COLO668 (cell line): Measurements from ENCODE around the gene CA6.
"Not testable (repeated sequence)": the region's sequence is repeated elsewhere in the genome, so short reads cannot be mapped to it uniquely, and the experiment has no call there.

ENCODE experiments used
- DNase-seq: peaks from one replicate; lab custom pipeline; 2025; ENCODE audit not compliant: unreplicated experiment; lab: John Stamatoyannopoulos, UW

Gene CA6

DNA sequence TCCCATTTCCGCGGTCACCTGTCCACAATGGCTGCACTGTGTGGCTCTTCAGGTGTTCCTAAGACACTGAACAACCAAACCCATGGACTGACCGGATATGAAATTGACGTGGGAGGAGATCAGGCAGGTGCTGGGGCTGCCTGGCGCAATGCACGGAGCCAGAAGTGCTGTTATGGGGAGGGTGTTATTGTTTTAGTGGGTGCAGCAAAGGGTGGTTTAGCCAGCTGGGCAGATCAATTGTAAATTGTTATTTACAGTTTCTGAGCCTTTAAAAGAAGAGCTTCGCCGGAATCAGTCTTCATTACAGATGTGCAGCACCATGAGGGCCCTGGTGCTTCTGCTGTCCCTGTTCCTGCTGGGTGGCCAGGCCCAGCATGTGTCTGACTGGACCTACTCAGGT lies at the start of gene CA6:
Gene CA6 (plus strand): TSS at position 301 of the 400 bp plus-strand sequence. CDS start 19 bp downstream, at position 320.
- peak; percentile 57 for DNase-seq

DNA sequence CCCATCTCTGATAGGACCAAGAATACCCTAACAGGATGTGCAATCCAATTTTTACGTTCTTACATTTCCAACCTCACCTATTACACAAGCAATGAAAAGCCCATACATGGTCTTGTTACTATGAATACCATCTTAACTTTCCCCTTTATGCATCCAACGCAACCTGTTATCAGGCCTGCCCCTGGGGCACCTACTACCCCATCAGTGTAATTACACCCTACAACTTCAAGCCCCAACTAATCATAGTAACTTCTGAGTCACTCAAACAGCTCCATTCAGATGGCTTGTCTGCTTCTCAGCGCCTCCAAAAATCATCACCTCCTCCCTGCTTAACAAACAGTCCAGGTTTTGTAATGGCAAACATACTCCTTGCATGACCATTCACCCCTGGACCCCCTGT lies 48.9 kb upstream of the CA6 start:
- not testable (repeated sequence) for DNase-seq

DNA sequence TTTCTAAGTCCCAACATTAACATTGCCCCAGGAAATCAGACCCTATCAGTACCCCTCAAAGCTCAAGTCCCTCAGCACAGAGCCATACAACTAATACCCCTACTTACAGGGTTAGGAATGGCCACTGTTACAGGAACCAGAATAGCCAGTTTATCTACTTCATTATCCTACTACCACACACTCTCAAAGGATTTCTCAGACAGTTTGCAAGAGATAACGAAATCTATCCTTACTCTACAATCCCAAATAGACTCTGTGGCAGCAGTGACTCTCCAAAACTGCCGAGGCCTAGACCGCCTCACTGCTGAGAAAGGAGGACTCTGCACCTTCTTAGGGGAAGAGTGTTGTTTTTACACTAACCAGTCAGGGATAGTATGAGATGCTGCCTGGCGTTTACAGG lies 48.2 kb upstream of the CA6 start:
- DNase-seq = not testable (repeated sequence)

DNA sequence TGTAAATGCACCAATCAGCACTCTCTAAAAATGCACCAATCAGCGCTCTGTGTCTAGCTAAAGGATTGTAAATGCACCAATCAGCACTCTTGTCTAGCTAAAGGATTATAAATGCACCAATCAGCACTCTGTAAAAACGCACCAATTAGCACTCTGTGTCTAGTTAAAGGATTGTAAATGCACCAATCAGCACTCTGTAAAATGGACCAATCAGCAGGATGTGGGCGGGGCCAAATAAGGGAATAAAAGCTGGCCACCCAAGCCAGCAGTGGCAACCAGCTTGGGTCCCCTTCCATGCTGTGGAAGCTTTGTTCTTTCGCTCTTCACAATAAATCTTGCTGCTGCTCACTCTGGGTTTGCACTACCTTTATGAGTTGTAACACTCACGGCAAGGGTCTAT lies 47.2 kb upstream of the CA6 start:
- not testable (repeated sequence) for DNase-seq

DNA sequence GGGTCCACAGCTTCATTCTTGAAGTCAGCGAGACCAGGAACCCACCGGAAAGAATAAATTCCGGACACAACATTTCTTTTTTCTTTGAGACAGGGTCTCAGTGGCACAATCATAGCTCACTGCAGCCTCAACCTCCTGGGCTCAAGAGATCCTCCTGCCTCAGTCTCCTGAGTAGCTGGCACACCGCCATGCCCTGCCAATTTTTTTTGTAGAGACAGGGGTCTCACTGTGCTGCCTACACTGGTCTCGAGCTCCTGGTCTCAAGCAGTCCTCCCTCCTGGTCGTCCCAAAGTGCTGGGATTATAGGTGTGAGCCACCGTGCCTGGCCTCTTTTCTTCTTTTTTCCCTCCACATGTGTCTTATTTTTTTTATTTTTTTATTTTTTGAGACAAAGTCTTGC lies 46.6 kb upstream of the CA6 start:
- DNase-seq = no peak

DNA sequence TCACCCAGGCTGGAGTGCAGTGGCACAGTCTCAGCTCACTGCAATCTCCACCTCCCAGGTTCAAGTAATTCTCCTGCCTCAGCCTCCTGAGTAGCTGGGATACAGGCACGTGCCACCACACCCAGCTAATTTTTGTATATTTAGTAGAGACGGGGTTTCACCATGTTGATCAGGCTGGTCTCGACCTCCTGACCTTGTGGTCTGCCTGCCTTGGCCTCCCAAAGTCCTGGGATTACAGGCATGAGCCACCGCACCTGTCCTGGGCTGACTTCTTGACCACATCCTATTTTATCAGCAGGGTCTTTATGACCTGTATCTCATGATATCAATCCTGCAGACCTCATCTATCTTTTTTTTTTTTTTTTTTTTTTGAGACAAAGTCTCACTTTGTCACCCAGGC lies 45.0 kb upstream of the CA6 start:
- DNase-seq = not testable (repeated sequence)

DNA sequence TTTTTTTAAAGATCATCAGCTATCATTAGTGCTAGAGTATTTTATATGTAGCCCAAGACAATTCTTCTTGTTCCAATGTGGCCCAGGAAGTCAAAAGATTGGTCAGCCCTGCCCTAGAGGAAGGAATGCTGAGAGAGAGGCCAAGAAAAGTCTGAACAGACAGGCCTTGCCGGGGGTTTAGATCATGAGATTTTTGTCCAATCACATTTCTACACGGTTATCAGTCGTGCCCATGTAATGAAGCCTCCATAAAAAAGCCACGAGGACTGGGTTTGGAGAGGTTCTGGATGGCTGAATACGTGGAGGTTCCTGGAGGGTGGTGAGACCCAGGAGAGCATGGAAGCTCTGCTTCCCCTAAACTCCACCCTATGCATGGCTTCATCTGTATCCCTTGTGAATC lies 42.9 kb upstream of the CA6 start:
- DNase-seq = no peak

DNA sequence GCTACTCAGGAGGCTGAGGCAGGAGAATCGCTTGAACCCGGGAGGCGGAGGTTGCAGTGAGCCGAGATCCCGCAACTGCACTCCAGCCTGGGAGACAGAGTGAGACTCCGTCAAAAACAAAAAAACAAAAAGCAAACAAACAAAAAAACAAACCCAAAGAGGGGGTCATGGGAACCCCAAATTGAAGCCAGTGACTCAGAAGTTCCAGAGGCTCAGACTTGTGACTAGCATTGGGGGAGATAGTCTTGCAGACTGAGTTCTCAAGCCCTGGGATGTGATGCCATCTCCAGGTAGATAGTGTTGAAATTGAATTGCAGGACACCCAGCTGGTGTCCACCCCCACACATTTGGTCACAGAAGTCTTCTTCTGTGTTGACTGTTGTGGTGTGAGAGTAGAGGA lies 42.3 kb upstream of the CA6 start:
- DNase-seq = no peak

DNA sequence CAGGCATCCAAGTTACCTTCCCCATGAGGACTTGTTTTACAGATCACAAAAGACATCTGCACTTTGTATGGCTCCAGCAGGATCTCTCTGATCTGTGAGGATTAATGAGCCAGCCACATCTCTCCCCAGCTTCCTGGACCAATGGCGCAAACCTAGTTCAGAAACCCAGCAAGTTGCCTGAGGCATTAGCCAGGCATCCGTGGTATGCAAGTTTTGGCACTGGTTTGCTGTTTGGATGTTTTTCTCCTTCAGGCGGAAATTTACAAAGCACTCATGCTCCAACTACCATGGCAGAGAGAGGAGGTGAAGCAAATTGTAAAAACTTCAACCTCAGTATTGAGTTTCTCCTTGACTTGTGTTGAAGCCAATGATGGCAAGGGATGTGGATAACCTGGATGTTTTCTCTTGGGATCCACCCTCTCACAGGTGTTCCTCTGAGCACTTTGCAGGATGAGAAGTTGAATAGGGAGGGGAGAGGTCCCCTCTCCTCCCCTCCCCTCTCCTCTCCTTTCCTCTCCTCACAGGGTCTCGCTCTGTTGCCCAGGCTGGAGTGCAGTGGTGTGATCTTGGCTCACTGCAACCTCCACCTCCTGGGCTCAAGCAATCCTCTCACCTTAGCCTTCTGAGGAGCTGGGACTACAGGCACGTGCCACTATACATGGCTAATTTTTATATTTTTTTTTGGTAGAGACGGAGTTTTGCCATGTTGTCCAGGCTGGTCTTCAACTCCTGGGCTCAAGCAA lies 41.6 kb upstream of the CA6 start:
- DNase-seq = no peak

DNA sequence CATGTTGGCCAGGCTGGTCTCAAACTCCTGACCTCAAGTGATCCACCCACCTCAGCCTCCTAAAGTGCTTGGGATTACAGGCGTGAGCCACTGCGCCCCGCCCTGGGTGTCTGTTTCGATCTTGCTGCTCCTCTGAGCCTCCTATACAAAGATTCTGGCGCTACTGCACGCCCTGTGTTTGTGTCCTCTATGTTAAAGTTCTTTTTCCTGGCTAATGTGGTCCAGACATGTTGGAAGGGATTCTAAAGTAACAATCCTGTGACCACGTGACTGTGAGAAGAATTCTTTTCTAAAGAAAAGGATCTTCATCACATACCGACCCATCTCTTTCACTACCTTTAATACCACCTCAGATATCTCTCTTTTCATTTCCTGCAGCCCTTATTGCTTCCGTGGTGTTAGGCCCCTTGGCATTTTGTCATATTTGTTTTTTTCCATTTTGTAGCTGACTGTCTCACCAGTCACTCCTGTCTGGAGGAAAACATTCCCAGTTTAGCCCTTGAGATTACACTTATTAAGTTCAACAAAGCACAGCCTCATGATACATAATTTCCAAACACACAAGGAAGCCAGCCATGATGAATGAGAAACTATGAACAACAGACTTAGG lies 40.0 kb upstream of the CA6 start:
- no peak for DNase-seq

DNA sequence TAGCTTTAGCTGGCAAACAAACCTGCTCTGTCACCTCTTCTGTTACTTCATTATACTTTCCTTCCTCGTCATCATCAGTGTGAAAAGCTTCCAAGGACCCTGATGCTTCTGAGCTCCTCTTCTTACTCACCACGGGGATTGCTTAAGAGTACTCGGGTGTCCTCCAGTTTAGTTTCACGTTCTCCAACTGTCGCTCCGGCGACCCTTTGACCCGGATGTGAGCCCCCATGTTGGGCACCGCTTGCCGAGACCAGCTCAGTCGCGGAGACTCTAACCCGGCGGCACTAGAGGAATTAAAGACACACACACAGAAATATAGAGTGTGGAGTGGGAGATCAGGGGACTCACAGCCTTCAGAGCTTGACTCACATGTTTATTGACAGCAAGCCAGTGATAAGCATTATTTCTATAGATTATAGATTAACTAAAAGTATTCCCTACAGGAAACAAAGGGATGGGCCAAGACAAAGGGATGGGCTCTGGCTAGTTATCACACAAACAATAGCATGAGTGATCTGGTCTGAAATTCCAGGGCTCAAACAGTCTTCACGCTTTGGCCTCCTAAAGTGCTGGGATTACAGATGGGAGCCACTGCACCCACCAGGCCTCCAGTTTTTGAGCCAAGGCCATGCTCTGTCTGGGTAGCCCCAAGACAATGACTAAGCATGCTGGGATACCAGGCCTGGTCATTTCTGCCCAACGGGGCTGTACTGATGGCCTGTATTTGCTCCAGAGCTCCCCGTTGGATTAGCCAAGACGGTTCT lies 37.1 kb upstream of the CA6 start:
- DNase-seq = no peak

DNA sequence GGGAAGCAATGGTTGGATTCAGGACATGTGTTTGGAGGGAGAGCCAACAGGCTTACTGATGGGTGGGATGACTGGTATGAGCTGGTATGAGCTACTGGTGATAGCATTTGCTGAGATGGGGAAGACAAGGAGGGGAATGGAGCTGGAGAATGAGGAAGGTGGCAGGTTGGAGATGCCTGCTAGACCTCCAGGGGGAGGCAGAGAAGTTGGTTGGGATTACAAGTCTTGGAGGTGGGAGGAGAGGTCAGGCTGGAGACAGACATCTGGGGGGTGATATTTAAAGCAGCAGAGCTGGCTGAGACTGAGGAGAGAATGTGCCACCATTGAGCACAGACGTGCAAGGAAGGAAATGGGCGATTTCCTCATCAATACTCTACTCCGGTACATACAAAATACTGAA lies 35.3 kb upstream of the CA6 start:
- DNase-seq = no peak

DNA sequence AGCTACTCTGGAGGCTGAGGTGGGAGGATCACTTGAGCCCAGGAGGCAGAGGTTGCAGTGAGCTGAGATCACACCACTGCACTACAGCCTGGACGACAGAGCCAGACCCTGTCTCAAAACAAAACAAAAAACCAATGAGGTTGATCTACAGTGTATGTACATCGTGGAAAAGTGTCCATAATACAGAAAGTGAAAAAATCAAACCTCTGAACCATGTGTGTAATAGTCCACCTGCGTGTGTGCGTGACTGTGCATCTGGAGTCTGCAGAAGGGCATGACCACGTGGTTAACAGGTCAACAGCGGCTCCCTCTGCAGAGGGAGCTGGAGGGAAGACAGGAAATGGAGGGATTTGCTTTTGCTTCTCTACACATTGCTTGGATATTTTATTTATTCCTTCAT lies 34.8 kb upstream of the CA6 start:
- DNase-seq = peak; percentile 51

DNA sequence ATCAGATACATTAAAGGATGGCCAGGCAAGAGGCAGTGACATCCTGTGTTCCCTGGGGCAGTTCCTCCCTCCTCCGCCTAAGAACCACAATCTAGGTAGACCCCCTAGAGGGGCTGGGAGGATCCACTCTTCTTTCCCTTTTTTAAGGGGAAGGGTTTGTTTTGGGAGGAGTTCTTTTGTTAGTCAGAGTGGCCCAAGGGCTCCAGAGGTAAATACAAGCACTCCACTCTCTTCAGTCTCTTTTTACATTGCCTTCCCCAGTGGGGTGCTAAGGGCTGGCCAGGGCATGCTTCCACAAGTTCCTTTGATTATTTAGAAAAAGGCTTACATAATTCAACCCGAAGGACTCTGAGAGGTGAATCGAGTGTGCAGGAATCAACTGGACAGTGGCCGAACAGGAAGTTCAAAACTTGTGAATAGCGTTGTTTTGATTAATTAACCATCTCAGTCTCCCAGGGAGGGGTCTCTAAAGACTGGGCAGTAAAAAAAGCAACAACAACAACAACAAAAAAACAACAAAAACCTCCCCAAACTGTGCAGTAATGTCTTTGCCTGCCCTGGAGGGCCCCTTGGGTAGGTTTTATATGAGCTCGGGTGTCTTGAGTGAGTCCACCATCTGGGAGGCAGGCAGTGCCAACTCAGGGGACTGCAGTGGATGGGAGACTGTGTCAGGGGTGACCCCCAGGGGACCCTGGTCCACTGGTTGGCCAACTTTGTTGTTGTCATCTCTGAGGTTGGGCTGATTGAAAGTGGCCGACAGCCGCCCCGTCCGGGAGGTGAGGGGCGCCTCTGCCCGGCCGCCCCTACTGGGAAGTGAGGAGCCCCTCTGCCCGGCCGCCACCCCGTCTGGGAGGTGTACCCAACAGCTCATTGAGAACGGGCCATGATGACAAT lies 34.0 kb upstream of the CA6 start:
- no peak for DNase-seq

DNA sequence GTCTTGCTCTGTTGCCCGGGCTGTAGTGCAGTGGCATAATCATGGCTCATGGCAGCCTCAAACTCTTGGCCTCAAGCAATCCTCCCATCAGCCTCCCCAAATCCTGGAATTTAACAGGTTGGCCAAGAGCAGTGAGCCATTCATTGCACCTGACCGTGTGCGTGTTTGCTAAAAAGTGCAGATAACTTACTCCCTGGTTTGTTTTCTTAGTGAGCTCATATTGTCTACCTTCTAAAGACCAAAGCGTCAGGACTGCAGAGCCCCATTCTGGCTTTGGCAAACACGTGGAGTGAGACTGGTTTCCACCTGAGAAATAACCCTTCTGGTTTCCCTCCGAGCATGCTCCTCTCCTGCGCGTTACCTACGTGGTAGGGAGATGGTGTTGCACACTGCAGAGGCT lies 32.2 kb upstream of the CA6 start:
- no peak for DNase-seq

DNA sequence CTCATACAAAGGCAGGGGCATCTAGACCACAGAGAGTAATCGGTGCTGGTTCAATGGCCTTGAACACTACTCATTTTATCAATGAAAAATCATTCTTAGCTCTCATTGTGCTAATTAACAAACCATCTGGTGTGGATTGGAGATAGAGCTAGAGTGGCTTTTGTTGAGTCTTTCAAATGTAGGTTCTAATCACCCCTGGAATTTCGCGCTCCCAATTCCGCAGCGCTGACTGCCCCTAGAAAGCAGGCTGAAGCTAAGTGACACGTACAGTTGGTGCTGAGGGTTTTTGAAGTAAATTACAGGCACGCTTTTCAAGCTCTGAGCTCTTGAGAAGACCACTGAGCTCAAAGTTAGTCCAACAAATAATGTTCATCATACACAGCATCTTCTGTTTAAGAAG lies 31.2 kb upstream of the CA6 start:
- no peak for DNase-seq

DNA sequence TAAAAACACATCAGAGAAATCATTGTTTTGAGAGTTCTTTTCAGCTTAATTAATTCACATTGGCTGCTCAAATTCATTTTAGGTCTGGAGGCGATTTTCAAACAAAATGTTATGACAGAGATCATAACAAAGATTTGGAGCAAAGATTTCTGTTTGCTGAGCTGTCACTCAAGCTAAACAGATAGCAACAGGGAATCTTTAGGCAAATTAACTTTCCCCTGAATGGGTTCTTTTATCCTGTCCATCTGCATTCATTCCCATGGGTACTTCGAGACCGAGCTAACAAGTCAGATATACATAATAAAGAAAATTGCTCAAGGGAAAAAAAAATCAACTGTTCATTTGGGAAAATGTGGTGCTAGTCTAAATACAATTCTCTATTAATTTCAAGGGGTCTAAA lies 30.2 kb upstream of the CA6 start:
- DNase-seq = no peak

DNA sequence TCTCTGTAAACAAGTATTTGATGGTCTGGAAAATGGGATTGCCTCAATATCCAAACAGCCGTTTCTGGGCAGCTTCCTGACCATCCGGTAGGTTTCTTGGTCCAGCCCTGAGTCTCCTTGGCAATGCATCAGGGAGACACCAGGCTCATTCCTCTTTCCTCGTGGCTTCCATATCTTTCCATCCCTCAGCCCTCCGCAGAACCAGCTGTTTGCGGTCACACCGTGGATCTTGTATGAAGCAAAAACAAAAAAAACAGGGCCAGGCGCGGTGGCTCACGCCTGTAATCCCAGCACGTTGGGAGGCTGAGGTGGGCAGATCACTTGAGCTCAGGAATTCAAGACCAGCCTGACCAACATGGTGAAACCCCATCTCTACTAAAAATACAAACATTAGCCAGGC lies 28.1 kb upstream of the CA6 start:
- DNase-seq = not testable (repeated sequence)

DNA sequence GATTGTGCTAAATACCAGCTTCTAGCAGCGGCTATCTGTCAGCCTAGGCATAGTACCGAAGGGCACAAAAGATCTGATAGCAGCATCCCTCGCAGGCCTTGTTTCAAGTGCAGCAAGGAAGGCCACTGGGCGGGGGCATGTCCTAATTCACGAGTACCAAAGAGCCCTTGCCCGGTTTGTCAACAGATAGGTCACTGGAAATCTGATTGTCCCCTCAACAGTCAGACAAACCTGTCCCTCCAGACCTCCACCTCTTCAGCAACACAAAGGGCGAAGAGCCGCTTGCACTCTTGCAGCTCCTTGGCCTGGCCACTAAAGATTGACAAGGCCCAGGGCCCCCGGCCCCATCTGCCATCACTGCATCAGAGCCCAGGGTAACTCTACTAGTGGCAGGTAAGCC lies 22.7 kb upstream of the CA6 start:
- DNase-seq = no peak

DNA sequence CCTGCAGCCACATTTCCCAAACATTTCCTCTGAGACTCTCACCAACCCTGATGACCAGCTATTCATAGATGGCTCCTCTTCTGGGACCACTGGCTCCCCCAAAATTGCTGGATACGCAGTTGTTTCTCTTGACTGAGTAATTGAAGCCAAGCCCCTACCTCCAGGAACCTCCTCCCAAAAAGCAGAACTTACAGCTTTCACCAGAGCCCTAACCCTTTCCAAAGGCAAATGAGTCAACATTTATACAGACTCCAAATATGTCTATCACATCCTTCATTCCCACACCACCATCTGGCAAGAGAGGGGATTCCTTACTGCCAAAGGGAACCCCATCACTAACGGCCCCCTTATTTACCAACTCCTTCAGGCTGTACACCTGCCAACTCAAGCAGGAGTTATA lies 20.3 kb upstream of the CA6 start:
- no peak for DNase-seq

DNA sequence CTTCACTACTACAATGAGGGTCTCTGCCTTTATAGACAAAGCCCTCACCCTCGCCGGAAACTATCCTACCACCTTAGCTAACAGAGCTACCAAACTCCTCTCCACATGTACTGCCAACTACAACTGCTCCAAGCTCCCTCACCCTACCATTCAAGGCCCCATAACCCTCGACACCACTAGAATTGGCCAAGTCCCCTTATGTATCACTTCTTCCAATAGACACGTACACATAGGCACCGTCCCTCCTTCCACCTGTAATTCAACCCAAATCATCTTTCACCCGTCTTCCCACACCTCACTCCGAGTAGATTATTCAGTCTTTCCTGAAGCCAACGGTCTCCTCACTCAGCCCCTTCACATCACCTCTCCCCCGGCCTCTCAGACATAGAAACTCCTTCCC lies 19.7 kb upstream of the CA6 start:
- no peak for DNase-seq
